Measurements from ENCODE around the gene ADAM15. TPM values are rescaled to one million over a fixed set of nuclear protein-coding genes. Genes with fewer than 3 reads are reported as not detected.
A peak's percentile ranks its signal among the peaks of the same experiment; 100 is the strongest.

The ADAM15 gene
- total RNA-seq, 4 donors from 2014 or later: 58.6 to 270 (median 153) TPM

DNA sequence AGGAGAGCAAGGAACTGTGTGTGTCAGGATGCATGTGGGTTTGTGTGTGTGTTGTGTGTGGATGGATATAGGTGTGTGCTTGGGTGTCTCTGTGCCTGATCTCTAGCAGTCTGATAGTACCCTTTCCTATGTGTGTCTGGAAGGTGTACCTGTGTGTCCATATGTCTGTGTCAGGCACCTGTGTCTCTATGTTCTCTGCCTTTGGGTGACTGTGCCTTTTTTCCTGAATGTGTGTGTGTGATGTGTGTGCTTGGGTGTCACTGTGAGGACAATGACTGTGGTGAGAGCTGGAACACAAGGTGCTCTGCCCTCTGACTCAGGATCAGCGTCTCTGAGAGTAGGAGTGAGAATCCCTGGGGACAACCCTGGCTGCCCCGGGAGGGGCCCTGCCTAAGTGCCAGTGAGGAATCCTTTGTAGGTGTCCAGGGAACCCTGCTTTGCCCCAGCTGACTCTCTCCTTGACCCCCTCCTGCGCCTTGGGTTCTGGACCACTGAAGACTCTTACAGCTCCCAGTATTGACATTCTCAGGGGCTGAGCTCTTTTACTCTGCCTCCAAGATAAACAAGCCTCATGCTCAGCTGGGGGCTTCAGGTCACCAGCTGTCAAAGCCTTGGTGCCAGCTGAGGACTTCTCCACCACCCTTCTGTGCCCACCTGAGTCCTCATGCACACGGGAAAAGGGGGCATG, 26.8 kb downstream of the ADAM15 start:
- peaks cover 10 to 45% of the 10 kb centered on the region in 2 donors for H3K4me1 ChIP-seq
- no peaks in the 10 kb centered on the region for H3K9me3 ChIP-seq
- H3K27me3 ChIP-seq: peaks cover 29 to 33% of the 10 kb centered on the region in 2 donors
- DNase-seq: no peak
- no peaks in the 10 kb centered on the region for H3K36me3 ChIP-seq
- intact Hi-C loops (cut with DNase I; ENCODE audit: low total_unique reads): no loop called here
- no peak overlapping the region for H3K27ac ChIP-seq
- no peak overlapping the region for H3K4me3 ChIP-seq
- TF ChIP-seq, protein P1, sequence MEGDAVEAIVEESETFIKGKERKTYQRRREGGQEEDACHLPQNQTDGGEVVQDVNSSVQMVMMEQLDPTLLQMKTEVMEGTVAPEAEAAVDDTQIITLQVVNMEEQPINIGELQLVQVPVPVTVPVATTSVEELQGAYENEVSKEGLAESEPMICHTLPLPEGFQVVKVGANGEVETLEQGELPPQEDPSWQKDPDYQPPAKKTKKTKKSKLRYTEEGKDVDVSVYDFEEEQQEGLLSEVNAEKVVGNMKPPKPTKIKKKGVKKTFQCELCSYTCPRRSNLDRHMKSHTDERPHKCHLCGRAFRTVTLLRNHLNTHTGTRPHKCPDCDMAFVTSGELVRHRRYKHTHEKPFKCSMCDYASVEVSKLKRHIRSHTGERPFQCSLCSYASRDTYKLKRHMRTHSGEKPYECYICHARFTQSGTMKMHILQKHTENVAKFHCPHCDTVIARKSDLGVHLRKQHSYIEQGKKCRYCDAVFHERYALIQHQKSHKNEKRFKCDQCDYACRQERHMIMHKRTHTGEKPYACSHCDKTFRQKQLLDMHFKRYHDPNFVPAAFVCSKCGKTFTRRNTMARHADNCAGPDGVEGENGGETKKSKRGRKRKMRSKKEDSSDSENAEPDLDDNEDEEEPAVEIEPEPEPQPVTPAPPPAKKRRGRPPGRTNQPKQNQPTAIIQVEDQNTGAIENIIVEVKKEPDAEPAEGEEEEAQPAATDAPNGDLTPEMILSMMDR (IDR thresholded peaks at IDR 0.05): no peak
- TF ChIP-seq POLR2A (IDR thresholded peaks at IDR 0.05): no peak

DNA sequence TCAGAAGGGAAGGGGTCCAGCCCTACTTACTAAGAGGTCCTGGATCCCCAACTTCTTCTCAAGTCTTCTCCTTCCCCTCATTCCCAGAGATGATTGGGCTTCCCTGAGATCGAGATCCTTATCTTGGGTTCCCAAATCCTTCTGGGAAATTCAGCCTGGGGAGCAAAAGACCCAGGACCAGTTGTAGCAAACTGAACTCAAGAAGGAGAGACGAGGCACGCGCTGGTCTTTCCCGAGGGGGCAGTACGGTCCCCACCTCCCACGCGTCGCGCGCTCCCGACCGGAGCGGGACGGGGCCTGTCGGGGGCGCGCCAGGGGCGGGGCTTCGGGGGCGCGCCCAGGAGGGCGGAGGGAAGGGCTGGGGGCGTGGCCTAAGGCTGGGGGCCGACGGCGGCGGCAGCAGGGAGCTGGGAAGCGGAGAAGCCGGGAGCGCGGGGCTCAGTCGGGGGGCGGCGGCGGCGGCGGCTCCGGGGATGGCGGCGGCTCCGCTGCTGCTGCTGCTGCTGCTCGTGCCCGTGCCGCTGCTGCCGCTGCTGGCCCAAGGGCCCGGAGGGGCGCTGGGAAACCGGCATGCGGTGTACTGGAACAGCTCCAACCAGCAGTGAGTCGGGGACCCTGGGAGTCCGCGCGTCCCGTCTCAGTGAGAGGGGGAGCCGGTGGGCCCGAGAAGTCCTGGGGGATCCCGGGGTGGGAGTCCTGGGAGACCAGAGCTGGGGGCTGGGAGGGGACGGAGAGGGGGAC, 27.5 kb downstream of the ADAM15 start, which contains the start of gene EFNA3:
Gene EFNA3, plus strand, starts transcription at position 369 of the 741 bp plus-strand sequence. Its CDS starts 105 bp downstream, at position 474.
- no peak within 1 kb of the TSS for H3K27ac ChIP-seq
- peak within 1 kb of the TSS in 1 of 2 donors; percentile 27 for H3K4me3 ChIP-seq
- H3K27me3 ChIP-seq: peaks cover 36 to 40% of the 10 kb centered on the region in 2 donors
- H3K4me1 ChIP-seq: peaks cover 10 to 45% of the 10 kb centered on the region in 2 donors
- intact Hi-C loops (cut with DNase I; ENCODE audit: low total_unique reads): no loop called here
- peak; percentile 69 to 85 for DNase-seq
- TF ChIP-seq POLR2A (IDR thresholded peaks at IDR 0.05): peak in 1 of 2 donors; percentile 23
- TF ChIP-seq, protein P1 (IDR thresholded peaks at IDR 0.05): no peak
- H3K9me3 ChIP-seq: no peaks in the 10 kb centered on the region
- no peaks in the 10 kb centered on the region for H3K36me3 ChIP-seq

DNA sequence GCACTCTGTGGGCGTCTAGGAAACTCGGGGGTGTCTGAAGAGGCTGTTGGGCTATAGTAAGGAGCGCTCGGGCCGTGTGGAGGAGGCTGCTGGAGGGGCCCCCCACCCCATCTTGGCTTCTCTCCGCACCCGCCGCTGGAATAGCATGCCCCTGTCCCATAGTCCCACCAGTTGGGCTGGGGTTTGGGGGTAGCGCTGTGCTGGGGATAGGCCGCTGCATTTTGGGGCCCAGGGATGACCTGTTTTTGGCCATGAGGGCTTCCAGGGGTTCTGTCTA, 28.0 kb downstream of the ADAM15 start:
- peaks cover 41 to 42% of the 10 kb centered on the region in 2 donors for H3K27me3 ChIP-seq
- H3K4me3 ChIP-seq: peak overlapping the region in 1 of 2 donors; percentile 27
- peaks cover 10 to 45% of the 10 kb centered on the region in 2 donors for H3K4me1 ChIP-seq
- no peaks in the 10 kb centered on the region for H3K36me3 ChIP-seq
- no peaks in the 10 kb centered on the region for H3K9me3 ChIP-seq
- no peak overlapping the region for H3K27ac ChIP-seq
- intact Hi-C loops (cut with DNase I; ENCODE audit: low total_unique reads): no loop called here
- TF ChIP-seq POLR2A (IDR thresholded peaks at IDR 0.05): no peak
- TF ChIP-seq, protein P1 (IDR thresholded peaks at IDR 0.05): no peak
- DNase-seq: no peak

DNA sequence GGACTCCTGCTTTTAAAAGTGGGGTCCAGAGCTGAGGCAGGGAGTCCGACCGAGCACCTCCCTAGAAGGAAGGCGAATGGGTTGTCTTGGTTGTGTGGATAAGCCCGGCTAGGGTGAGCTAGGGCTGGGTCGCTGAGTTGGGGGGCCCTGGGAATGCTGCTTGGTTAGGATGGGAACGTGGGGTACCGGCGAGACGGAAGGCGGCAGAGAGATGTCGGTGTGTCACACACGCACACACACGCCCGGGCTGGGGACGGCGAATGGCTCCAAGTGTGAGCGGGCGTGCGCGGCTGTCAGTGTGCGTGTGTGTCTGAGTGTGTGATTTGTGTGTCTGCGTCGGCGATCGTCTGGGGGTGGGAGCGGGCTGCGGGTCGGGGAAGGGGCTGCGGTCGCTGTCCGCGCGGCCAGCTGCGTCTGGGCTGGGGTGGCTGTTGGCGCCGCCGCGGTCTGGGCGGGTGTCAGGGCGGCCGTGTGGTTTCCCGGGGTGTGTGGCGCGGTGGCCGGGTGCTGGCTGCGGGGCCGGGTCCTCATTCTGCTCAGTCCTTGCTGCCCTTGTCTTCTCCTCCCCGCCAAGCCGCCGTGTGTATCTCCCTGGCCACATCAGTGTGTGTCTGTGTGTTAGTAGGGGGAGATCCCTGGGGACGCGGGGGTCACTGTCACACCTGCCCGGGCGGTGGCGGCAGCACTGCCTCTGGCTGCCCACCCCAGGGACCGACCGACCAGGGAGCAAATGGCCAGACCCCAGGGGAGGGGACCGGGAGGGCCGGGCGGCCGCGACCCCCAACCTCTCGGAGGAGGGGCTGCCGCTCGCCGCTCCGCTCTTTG, 28.6 kb downstream of the ADAM15 start:
- no peak for TF ChIP-seq POLR2A (IDR thresholded peaks at IDR 0.05)
- TF ChIP-seq, protein P1 (IDR thresholded peaks at IDR 0.05): no peak
- DNase-seq: no peak
- H3K4me1 ChIP-seq: peaks cover 10 to 49% of the 10 kb centered on the region in 2 donors
- intact Hi-C loops (cut with DNase I; ENCODE audit: low total_unique reads): no loop called here
- no peak overlapping the region for H3K27ac ChIP-seq
- H3K4me3 ChIP-seq: no peak overlapping the region
- H3K36me3 ChIP-seq: no peaks in the 10 kb centered on the region
- no peaks in the 10 kb centered on the region for H3K9me3 ChIP-seq
- peaks cover 42 to 43% of the 10 kb centered on the region in 2 donors for H3K27me3 ChIP-seq

All from uterus (tissue), 4 donors.